H9 (cell line): Measurements from ENCODE around the gene HOXD4. TPM values are rescaled to one million over a fixed set of nuclear protein-coding genes. Genes with fewer than 3 reads are reported as not detected.

Experiments used
- DNase-seq: peaks from one replicate; pipeline ENCODE4 v3.0.0-alpha.2; 2017
- H2AFZ ChIP-seq: one replicate; pipeline ENCODE4 v1.6.1; 2013; ENCODE audit warnings: mild to moderate bottlenecking, low read length, control low read depth, moderate library complexity
- H2AK5ac ChIP-seq: 2 replicates; pipeline ENCODE4 v1.6.1; 2013; ENCODE audit warnings: low read length, control low read depth, mixed read lengths; ENCODE audit not compliant: insufficient read length
- H2BK120ac ChIP-seq: one replicate; pipeline ENCODE4 v1.6.1; 2013; ENCODE audit warnings: low read depth, mild to moderate bottlenecking, low read length, control low read depth, inconsistent platforms; ENCODE audit not compliant: poor library complexity, severe bottlenecking
- H2BK12ac ChIP-seq: 2 replicates; pipeline ENCODE4 v1.6.1; 2013; ENCODE audit warnings: low read length, control low read depth, mixed read lengths, low read depth; ENCODE audit not compliant: insufficient read length
- H2BK15ac ChIP-seq: 2 replicates; pipeline ENCODE4 v1.6.1; 2013; ENCODE audit warnings: low read depth, low read length, control low read depth
- H2BK20ac ChIP-seq: one replicate; pipeline ENCODE4 v1.6.1; 2013; ENCODE audit warnings: low read depth, mild to moderate bottlenecking, low read length, control low read depth, inconsistent platforms; ENCODE audit not compliant: poor library complexity, severe bottlenecking
- H2BK5ac ChIP-seq: 2 replicates; pipeline ENCODE4 v1.6.1; 2013; ENCODE audit warnings: low read length, control low read depth, mixed read lengths; ENCODE audit not compliant: insufficient read length
- H3K14ac ChIP-seq: 2 replicates; pipeline ENCODE4 v1.6.1; 2013; ENCODE audit warnings: low read length, control low read depth; ENCODE audit not compliant: insufficient read depth
- H3K18ac ChIP-seq: 2 replicates; pipeline ENCODE4 v1.6.1; 2013; ENCODE audit warnings: low read depth, mild to moderate bottlenecking, mixed read lengths, low read length, control low read depth; ENCODE audit not compliant: insufficient read length
- H3K23ac ChIP-seq: 2 replicates; pipeline ENCODE4 v1.6.1; 2013; ENCODE audit warnings: low read length, control low read depth, mixed read lengths, low read depth; ENCODE audit not compliant: insufficient read length
- H3K23me2 ChIP-seq: 2 replicates; pipeline ENCODE4 v1.6.1; 2013; ENCODE audit warnings: low read depth, mild to moderate bottlenecking, mixed read lengths, low read length, control low read depth; ENCODE audit not compliant: insufficient read length, poor library complexity, severe bottlenecking
- H3K27ac ChIP-seq: 2 replicates; pipeline ENCODE4 v1.5.1; 2013; ENCODE audit warnings: low read length, control low read depth, mixed read lengths, low read depth; ENCODE audit not compliant: insufficient read length
- H3K27me3 ChIP-seq: 2 replicates; pipeline ENCODE4 v1.6.1; 2013; ENCODE audit warnings: low read length, control low read depth, inconsistent platforms; ENCODE audit not compliant: insufficient read depth
- H3K4ac ChIP-seq: 2 replicates; pipeline ENCODE4 v1.6.1; 2013; ENCODE audit warnings: low read depth, mild to moderate bottlenecking, control low read depth, inconsistent platforms, low read length, moderate library complexity
- H3K4me1 ChIP-seq: 2 replicates; pipeline ENCODE4 v1.6.1; 2013; ENCODE audit warnings: low read length, control low read depth, inconsistent platforms; ENCODE audit not compliant: insufficient read depth
- H3K4me2 ChIP-seq: 2 replicates; pipeline ENCODE4 v1.6.1; 2013; ENCODE audit warnings: low read length, control low read depth, mixed read lengths; ENCODE audit not compliant: insufficient read length, insufficient read depth
- H3K56ac ChIP-seq: 2 replicates; pipeline ENCODE4 v1.6.1; 2013; ENCODE audit warnings: low read depth, mild to moderate bottlenecking, mixed read lengths, low read length, control low read depth; ENCODE audit not compliant: insufficient read length
- H3K79me1 ChIP-seq: 2 replicates; pipeline ENCODE4 v1.6.1; 2013; ENCODE audit warnings: low read depth, mild to moderate bottlenecking, moderate library complexity, low read length, control low read depth, inconsistent platforms; ENCODE audit not compliant: insufficient read depth, poor library complexity, severe bottlenecking
- H3K79me2 ChIP-seq: 2 replicates; pipeline ENCODE4 v1.6.1; 2013; ENCODE audit warnings: low read length, control low read depth, inconsistent platforms; ENCODE audit not compliant: insufficient read depth
- H3K9ac ChIP-seq: 2 replicates; pipeline ENCODE4 v1.6.1; 2013; ENCODE audit warnings: low read length, control low read depth, mixed read lengths; ENCODE audit not compliant: insufficient read length; ENCODE audit errors: extremely low read depth
- H3K9me3 ChIP-seq: one replicate; pipeline ENCODE4 v1.6.1; 2013; ENCODE audit warnings: low read depth, low read length, inconsistent platforms; ENCODE audit not compliant: control insufficient read depth
- H3T11ph ChIP-seq: one replicate; pipeline ENCODE4 v1.6.1; 2013; ENCODE audit warnings: mild to moderate bottlenecking, low read length, control low read depth, inconsistent platforms
- H4K20me1 ChIP-seq: one replicate; pipeline ENCODE4 v1.6.1; 2013; ENCODE audit not compliant: control insufficient read depth, insufficient read length, insufficient read depth
- H4K5ac ChIP-seq: 2 replicates; pipeline ENCODE4 v1.6.1; 2013; ENCODE audit warnings: low read depth, mild to moderate bottlenecking, mixed read lengths, low read length, control low read depth; ENCODE audit not compliant: insufficient read length
- H4K8ac ChIP-seq: replicated peaks from 2 replicates; pipeline ENCODE4 v1.6.1; 2013; ENCODE audit warnings: low read length, control low read depth, mixed read lengths, low read depth; ENCODE audit not compliant: insufficient read length
- H4K91ac ChIP-seq: 2 replicates; pipeline ENCODE4 v1.6.1; 2013; ENCODE audit warnings: low read depth, mild to moderate bottlenecking, moderate library complexity, mixed read lengths, low read length, control low read depth; ENCODE audit not compliant: insufficient read length
- H3K27ac Mint-ChIP-seq, 3 experiments: 2 replicates in 2 of 3; 3 replicates in 1 of 3; pipeline ENCODE4 v1.8.0; 2020 to 2021; ENCODE audit warnings: mixed read lengths in 3 of 3, mild to moderate bottlenecking in 1 of 3, moderate library complexity in 1 of 3
- H3K27me3 Mint-ChIP-seq: 2 replicates; pipeline ENCODE4 v1.8.0; 2021; ENCODE audit warnings: low read depth, mild to moderate bottlenecking, moderate library complexity, mixed read lengths
- H3K36me3 Mint-ChIP-seq, 3 experiments: 2 replicates in 2 of 3; 3 replicates in 1 of 3; pipeline ENCODE4 v1.8.0; 2020 to 2021; ENCODE audit warnings: low read depth in 3 of 3, mixed read lengths in 3 of 3; ENCODE audit not compliant: insufficient read depth in 1 of 3
- H3K4me1 Mint-ChIP-seq, 2 experiments: 2 replicates each; pipeline ENCODE4 v1.8.0; 2020; ENCODE audit warnings: mixed read lengths in 2 of 2
- H3K4me3 Mint-ChIP-seq, 2 experiments: 2 replicates in 1 of 2; 3 replicates in 1 of 2; pipeline ENCODE4 v1.8.0; 2020 to 2021; ENCODE audit warnings: mild to moderate bottlenecking in 2 of 2, mixed read lengths in 2 of 2, moderate library complexity in 1 of 2
- H3K9me3 Mint-ChIP-seq, 2 experiments: 2 replicates in 1 of 2; 3 replicates in 1 of 2; pipeline ENCODE4 v1.8.0; 2020; ENCODE audit warnings: mild to moderate bottlenecking in 2 of 2, mixed read lengths in 2 of 2, moderate library complexity in 1 of 2
- CTCF ChIP-seq: fragments of 200-600 bp; sonication (generic); conservative IDR thresholded peaks from 3 replicates; pipeline ENCODE4 v1.8.0; 2021; ENCODE audit warnings: antibody characterized with exemption, mild to moderate bottlenecking
- WGBS: extraction: QIAGEN DNeasy Blood & Tissue Kit; methylation state at CpG from one replicate; pipeline ENCODE4 v1.1.7; 2013; ENCODE audit warnings: missing lambda C conversion rate, low lambda C conversion rate, mixed read lengths; ENCODE audit not compliant: insufficient read length; ENCODE audit errors: extremely low coverage; 5-methylcytosine and 5-hydroxymethylcytosine counted together
- total RNA-seq: library from RNA; stranded (reverse); gene quantifications from 2 replicates; pipeline ENCODE4 v1.2.1, GENCODE V29; 2021

HOXD4 gene
- total RNA-seq, 1 experiment from 2014 or later: not detected

GRCh38 chr2:176138526-176138922 is 12.8 kb upstream of the HOXD4 start:
- H3K9me3 Mint-ChIP-seq: peaks cover 0 to 4% of the 10 kb centered on the region in 2 experiments; a peak in 4 of 5 replicates
- H2BK5ac ChIP-seq: no peak overlapping the region
- no peak overlapping the region for H3K9ac ChIP-seq
- H3K4me1 Mint-ChIP-seq: peaks cover 2 to 11% of the 10 kb centered on the region in 2 experiments; a peak in 3 of 4 replicates
- H3K4ac ChIP-seq: no peak overlapping the region
- H2AFZ ChIP-seq: no peak overlapping the region
- no peak overlapping the region for H2AK5ac ChIP-seq
- no peak overlapping the region for H3K23ac ChIP-seq
- H4K91ac ChIP-seq: no peak overlapping the region
- no peaks in the 10 kb centered on the region for H3K9me3 ChIP-seq
- no peak overlapping the region for H3T11ph ChIP-seq
- H3K18ac ChIP-seq: no peak overlapping the region
- no peak overlapping the region for H4K8ac ChIP-seq
- no peaks in the 10 kb centered on the region; the same call in 1 of the 2 replicates for H3K4me1 ChIP-seq
- H3K27ac ChIP-seq: no peak overlapping the region
- no peak overlapping the region for H2BK12ac ChIP-seq
- H3K27ac Mint-ChIP-seq: no peak overlapping the region
- no peak overlapping the region for H2BK20ac ChIP-seq
- H3K4me2 ChIP-seq: no peak overlapping the region
- peaks cover 98% of the 10 kb centered on the region for H3K27me3 Mint-ChIP-seq
- no peak overlapping the region for H3K4me3 Mint-ChIP-seq
- no peaks in the 10 kb centered on the region for H4K20me1 ChIP-seq
- H3K14ac ChIP-seq: no peak overlapping the region
- peaks cover 8% of the 10 kb centered on the region for H3K23me2 ChIP-seq
- no peaks in the 10 kb centered on the region for H3K79me1 ChIP-seq
- no peak overlapping the region for H2BK15ac ChIP-seq
- H3K79me2 ChIP-seq: no peaks in the 10 kb centered on the region
- TF ChIP-seq CTCF: no peak
- no CpG with 5 or more reads among the region's 14 CpGs for WGBS
- no peaks in the 10 kb centered on the region for H3K36me3 Mint-ChIP-seq
- DNase-seq: peak; percentile 11
- no peak overlapping the region for H2BK120ac ChIP-seq
- peaks cover 89% of the 10 kb centered on the region for H3K27me3 ChIP-seq
- H4K5ac ChIP-seq: no peak overlapping the region
- H3K56ac ChIP-seq: no peak overlapping the region
